GM19324 (cell line): ENCODE results near the gene HTR3C.
"Not testable (repeated sequence)": the region's sequence is repeated elsewhere in the genome, so short reads cannot be mapped to it uniquely, and the experiment has no call there.

Experiments
- ATAC-seq: cut with Tn5 transposase; IDR thresholded peaks from one replicate; pipeline ENCODE4 v1.9.1; 2021; ENCODE audit warnings: mild to moderate bottlenecking, moderate library complexity; ENCODE audit not compliant: unreplicated experiment, low FRiP score

Gene HTR3C

GRCh38 chr3:184052767-184053166 lies at the start of gene HTR3C:
Gene HTR3C, plus strand, starts transcription at chr3:184053047. Its CDS starts 34 bp downstream, at chr3:184053081.
- no peak for ATAC-seq

GRCh38 chr3:184003187-184003967 lies 49.5 kb upstream of the HTR3C start:
- ATAC-seq = no peak

GRCh38 chr3:184004476-184004875 lies 48.4 kb upstream of the HTR3C start:
- no peak for ATAC-seq

- ATAC-seq = peak; percentile 82
Observed at GRCh38 chr3:184005941-184006507, 46.8 kb upstream of the HTR3C start.

- ATAC-seq = not testable (repeated sequence)
Observed at GRCh38 chr3:184007143-184007813, 45.6 kb upstream of the HTR3C start.

GRCh38 chr3:184008161-184008560 lies 44.7 kb upstream of the HTR3C start:
- no peak for ATAC-seq

GRCh38 chr3:184011230-184011876 lies 41.5 kb upstream of the HTR3C start:
- no peak for ATAC-seq

GRCh38 chr3:184011937-184012889 lies 40.6 kb upstream of the HTR3C start:
- ATAC-seq = no peak

- no peak for ATAC-seq
Observed at GRCh38 chr3:184015381-184016019, 37.3 kb upstream of the HTR3C start.

- no peak for ATAC-seq
Observed at GRCh38 chr3:184016169-184016570, 36.7 kb upstream of the HTR3C start.

- ATAC-seq = peak; percentile 79
Observed at GRCh38 chr3:184016811-184017671, 35.8 kb upstream of the HTR3C start.

- ATAC-seq = peak; percentile 96
Observed at GRCh38 chr3:184017672-184018423, 35.0 kb upstream of the HTR3C start, which contains the start of gene ABCC5. Gene ABCC5, minus strand, starts transcription at chr3:184017884. Its CDS starts 3,492 bp downstream, at chr3:184014392.

GRCh38 chr3:184018424-184018973 lies 34.3 kb upstream of the HTR3C start:
- ATAC-seq = no peak

GRCh38 chr3:184022323-184022722 lies 30.5 kb upstream of the HTR3C start:
- no peak for ATAC-seq

GRCh38 chr3:184025256-184025655 lies 27.6 kb upstream of the HTR3C start:
- ATAC-seq = not testable (repeated sequence)

- not testable (repeated sequence) for ATAC-seq
Observed at GRCh38 chr3:184028275-184028890, 24.5 kb upstream of the HTR3C start.

- ATAC-seq = no peak
Observed at GRCh38 chr3:184029443-184029842, 23.4 kb upstream of the HTR3C start.
